22Rv1 (cell line): Measurements from ENCODE around the gene CAPN7.

ENCODE experiments used
- H3K27ac ChIP-seq: fragments of 450-650 bp; 2 replicates; pipeline ENCODE4 v1.5.1; 2017
- ZFX ChIP-seq: fragments of 450-650 bp; IDR thresholded peaks from 2 replicates; pipeline ENCODE4 v1.6.1; 2017; ENCODE audit warnings: antibody characterized with exemption, borderline replicate concordance
- TF ChIP-seq, protein P1 (sequence below): fragments of 450-650 bp; IDR thresholded peaks from 2 replicates; pipeline ENCODE4 v1.5.1; 2017; ENCODE audit warnings: mild to moderate bottlenecking

Gene CAPN7

DNA sequence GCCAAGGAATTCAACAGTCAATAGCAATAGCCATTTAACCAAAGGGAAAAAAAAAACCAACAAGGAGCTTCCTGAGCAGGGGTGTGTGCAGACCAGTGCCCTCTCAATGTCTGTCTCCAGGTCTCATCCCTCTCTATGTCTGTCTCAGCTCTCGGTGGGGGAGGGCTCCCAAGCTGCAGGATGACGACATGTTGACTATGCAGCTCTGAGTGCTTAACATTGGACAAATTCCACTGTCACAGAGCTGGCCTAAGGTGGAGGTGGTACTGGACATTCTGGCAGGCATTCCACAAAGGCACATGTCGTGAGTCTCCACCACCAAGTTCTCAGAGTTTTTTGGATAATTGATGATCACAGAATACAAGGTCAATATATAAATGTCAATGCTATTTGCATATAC, 2.0 kb upstream of the CAPN7 start:
- TF ChIP-seq, protein P1, sequence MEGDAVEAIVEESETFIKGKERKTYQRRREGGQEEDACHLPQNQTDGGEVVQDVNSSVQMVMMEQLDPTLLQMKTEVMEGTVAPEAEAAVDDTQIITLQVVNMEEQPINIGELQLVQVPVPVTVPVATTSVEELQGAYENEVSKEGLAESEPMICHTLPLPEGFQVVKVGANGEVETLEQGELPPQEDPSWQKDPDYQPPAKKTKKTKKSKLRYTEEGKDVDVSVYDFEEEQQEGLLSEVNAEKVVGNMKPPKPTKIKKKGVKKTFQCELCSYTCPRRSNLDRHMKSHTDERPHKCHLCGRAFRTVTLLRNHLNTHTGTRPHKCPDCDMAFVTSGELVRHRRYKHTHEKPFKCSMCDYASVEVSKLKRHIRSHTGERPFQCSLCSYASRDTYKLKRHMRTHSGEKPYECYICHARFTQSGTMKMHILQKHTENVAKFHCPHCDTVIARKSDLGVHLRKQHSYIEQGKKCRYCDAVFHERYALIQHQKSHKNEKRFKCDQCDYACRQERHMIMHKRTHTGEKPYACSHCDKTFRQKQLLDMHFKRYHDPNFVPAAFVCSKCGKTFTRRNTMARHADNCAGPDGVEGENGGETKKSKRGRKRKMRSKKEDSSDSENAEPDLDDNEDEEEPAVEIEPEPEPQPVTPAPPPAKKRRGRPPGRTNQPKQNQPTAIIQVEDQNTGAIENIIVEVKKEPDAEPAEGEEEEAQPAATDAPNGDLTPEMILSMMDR, result no peak
- no peak for TF ChIP-seq ZFX
- H3K27ac ChIP-seq, result no peak overlapping the region

DNA sequence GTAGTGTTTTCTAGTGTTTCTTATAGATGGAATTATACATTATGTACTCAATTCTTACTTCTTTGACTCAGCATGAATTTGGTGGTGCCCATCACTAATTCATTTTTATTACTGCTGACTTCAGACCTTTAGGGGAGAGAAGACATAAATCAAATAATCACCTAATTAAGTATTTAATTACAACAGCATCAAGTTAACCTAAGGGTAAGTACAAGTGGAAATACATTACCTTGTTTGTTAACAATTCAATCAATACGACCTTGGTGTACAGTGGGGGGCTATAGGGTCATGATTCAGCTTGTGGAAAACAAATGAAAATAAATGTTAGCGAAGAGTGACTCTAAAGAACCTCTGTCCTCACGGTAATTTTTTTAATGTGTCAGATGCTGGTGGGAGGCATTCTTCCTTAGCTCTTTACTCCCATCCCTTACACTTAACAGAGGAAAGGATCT, 538 bp upstream of the CAPN7 start:
- peak overlapping the region; percentile 84 for H3K27ac ChIP-seq
- TF ChIP-seq, protein P1, result no peak
- no peak for TF ChIP-seq ZFX

DNA sequence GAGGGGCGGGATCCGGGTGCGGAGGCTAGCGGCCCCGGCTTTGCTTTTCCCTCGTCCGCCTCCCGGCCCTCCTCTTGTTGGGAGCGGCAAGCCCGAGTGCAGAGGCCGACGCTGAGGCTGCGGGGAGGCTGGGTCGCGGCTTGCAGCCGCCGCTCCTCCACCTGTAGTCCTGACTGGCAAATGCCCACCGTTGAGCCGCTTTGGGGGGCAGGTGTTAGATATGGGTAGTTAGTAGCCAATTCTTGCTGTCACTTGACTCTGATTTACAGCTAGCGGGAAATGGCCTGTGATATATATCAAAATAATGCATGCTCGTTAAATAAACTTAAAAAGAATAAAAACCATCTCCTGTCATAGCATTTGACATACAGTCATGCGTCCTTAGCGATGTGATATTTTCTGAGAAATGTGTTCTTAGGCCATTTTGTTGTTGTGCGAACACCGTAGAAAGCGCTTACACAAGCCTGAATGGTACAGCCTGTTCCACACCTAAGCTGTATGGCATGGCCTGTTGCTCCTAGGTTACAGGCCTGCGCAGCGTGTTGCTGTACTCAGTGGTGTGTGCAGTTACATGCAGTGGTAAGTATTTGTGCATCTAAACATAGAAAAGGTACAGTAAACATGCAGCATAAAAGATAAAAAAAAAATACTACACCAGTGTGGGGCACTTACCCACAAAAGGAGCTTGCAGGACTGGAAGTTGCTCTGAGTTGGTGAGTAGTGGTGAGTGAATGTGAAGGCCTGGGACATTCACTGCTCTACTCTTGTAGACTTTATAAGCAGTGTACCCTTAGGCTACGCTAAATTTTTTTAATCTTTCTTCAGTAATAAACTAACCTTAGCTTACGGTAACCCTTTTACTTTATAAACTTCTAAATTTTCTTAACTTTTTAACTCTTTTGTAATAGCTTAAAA, 873 bp downstream of the CAPN7 start:
- peak overlapping the region; percentile 84 for H3K27ac ChIP-seq
- TF ChIP-seq ZFX, result no peak
- TF ChIP-seq, protein P1, result no peak

DNA sequence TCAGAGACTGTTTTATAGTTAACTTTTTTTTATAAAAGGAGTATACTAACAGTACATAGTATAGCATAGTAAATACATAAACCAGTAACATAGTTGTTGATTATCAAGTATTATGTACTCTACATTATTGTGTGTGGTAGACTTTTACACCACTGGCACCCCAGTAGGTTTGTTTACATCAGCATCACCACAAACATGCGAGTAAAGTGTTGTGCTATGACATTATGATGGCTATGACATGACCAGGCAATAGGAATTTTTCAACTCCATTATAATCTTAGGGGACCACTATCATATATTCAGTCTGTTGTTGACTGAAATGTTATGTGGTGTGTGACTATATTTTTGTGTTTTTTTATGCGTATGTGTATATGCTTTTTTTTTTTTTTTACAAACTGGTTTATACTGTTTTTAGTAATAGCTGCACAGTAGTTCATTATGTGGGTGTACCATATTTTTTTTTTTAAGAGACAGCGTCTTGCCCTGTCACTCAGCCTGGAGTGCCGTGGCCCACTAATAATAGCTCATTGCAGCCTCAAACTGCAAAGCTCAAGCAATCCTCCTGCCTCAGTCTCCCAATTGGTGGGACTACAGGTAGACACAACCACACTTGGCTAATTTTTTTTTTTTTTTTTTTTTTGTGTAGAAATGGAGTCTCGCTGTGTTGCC, 1.9 kb downstream of the CAPN7 start:
- no peak overlapping the region for H3K27ac ChIP-seq

DNA sequence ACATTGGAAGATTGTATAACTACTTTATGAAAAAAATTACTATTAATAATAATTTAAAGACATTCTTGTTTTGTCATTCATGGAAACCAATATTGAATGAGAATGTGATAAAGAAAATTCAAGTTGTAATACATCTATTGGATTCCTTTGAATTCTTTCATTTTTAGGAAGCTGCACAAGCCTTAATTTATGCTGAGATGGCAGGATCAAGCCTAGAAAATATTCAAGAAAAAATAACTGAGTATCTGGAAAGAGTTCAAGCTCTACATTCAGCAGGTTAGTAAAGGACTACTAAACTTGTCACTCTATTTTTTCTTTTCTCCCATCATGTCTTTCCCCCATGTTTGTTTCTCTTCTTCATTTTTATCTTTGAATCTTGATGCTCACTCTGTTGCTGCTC, 5.9 kb downstream of the CAPN7 start:
- TF ChIP-seq, protein P1, result no peak
- no peak for TF ChIP-seq ZFX
- H3K27ac ChIP-seq, result no peak overlapping the region

More for the DNA sequence above, 1.9 kb downstream of the CAPN7 start:
- TF ChIP-seq ZFX, result no peak
- TF ChIP-seq, protein P1, result no peak

DNA sequence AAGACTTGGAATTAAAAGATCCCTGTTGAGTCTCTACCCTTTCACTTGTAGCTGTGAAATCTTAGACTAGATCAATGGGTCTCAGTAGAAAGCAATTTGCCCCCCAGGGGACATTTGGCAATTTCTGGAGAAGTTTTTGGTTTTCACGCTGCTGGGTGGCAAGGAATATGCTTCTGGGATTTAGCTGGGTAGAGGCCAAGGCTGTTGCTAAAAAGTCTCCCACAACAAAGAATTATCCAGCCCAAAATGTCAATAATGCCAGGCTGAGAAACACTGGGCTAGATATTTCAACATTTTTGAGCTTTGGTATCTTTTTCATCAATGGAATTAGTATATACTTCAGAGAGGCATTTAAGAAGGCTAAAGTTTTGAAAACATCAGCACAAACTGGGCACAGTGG, 8.7 kb downstream of the CAPN7 start:
- TF ChIP-seq, protein P1, result no peak
- no peak for TF ChIP-seq ZFX
- H3K27ac ChIP-seq, result no peak overlapping the region

DNA sequence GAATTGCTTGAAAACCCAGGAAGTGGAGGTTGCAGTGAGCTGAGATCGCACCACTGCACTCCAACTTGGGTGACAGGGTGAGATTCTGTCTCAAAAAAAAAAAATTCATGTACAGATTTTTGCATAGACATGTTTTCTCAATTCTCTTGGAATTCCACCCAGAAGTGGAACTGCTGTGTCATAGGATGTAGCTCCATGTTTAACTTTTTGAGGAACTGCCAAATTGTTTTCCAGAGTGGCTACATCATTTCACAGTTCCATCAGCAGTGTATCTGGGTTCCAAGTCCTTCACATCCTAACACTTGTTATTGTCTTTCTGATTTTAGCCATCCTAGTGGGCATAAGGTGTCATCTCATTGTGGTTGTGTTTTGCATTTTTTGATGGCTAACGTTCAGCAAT, 9.9 kb downstream of the CAPN7 start:
- no peak for TF ChIP-seq ZFX
- TF ChIP-seq, protein P1, result no peak
- H3K27ac ChIP-seq, result no peak overlapping the region
